ENCODE measurements around the gene DBR1.

Gene DBR1

GRCh38 chr3:138118612-138119422 is 55.9 kb downstream of the DBR1 start:
- peak; percentile 46 for DNase-seq

GRCh38 chr3:138114988-138115971 is 59.4 kb downstream of the DBR1 start, which contains the start of gene DZIP1L:
Gene DZIP1L (minus strand): TSS chr3:138115608. CDS start chr3:138103971, 11,637 bp downstream.
- DNase-seq, result peak; percentile 6

GRCh38 chr3:138114431-138114918 is 60.2 kb downstream of the DBR1 start:
- DNase-seq, result no peak

- no peak for DNase-seq
These were observed 61.4 kb downstream of the DBR1 start for GRCh38 chr3:138113326-138113725.

- DNase-seq, result no peak
These were observed 62.4 kb downstream of the DBR1 start for GRCh38 chr3:138112362-138112761.

Measured in NCI-H1092 (cell line).